Ishikawa (cell line): ENCODE measurements around the gene RBMS3.

ENCODE experiments used
- CEBPB ChIP-seq: IDR thresholded peaks from 2 replicates; pipeline ENCODE4 v1.6.1; 2012
- CREB1 ChIP-seq: IDR thresholded peaks from 2 replicates; pipeline ENCODE4 v1.6.1; 2012; ENCODE audit warnings: low read depth
- EGR1 ChIP-seq: IDR thresholded peaks from 2 replicates; pipeline ENCODE4 v1.6.1; 2012
- EP300 ChIP-seq: IDR thresholded peaks from 2 replicates; pipeline ENCODE4 v1.6.1; 2012; ENCODE audit warnings: borderline replicate concordance
- FOXM1 ChIP-seq: IDR thresholded peaks from 2 replicates; pipeline ENCODE4 v1.6.1; 2012; ENCODE audit warnings: low read depth, borderline replicate concordance
- MAX ChIP-seq: IDR thresholded peaks from 2 replicates; pipeline ENCODE4 v1.6.1; 2012
- NFIC ChIP-seq: IDR thresholded peaks from 2 replicates; pipeline ENCODE4 v1.6.1; 2012
- RAD21 ChIP-seq: IDR thresholded peaks from 2 replicates; pipeline ENCODE4 v1.6.1; 2012; ENCODE audit warnings: low read depth
- REST ChIP-seq: IDR thresholded peaks from 2 replicates; pipeline ENCODE4 v1.6.1; 2012; ENCODE audit warnings: low read depth, mild to moderate bottlenecking
- TAF1 ChIP-seq: IDR thresholded peaks from 2 replicates; pipeline ENCODE4 v1.6.1; 2012; ENCODE audit warnings: low read depth, mild to moderate bottlenecking
- TCF12 ChIP-seq: IDR thresholded peaks from 2 replicates; pipeline ENCODE4 v1.6.1; 2012; ENCODE audit warnings: low read depth
- TEAD4 ChIP-seq: IDR thresholded peaks from 2 replicates; pipeline ENCODE4 v1.6.1; 2012
- USF1 ChIP-seq: IDR thresholded peaks from 2 replicates; pipeline ENCODE4 v1.6.1; 2012
- YY1 ChIP-seq: IDR thresholded peaks from 2 replicates; pipeline ENCODE4 v1.6.1; 2012; ENCODE audit warnings: low read depth
- ZBTB7A ChIP-seq: IDR thresholded peaks from 2 replicates; pipeline ENCODE4 v1.6.1; 2012; ENCODE audit warnings: low read depth

The RBMS3 gene

GRCh38 chr3:29286478-29287240 is 5.8 kb downstream of the RBMS3 start:
- TF ChIP-seq CEBPB: no peak
- no peak for TF ChIP-seq RAD21

- TF ChIP-seq ZBTB7A (no peak), FOXM1 (no peak), RAD21 (no peak), CEBPB (no peak), TEAD4 (no peak), TAF1 (no peak), MAX (no peak), REST (no peak), EGR1 (no peak), EP300 (no peak), YY1 (no peak), TCF12 (no peak), USF1 (no peak), CREB1 (no peak), NFIC (no peak)
Observed at GRCh38 chr3:29290596-29290995, 9.7 kb downstream of the RBMS3 start.

- TF ChIP-seq NFIC (peak; percentile 100), REST (no peak), YY1 (peak; percentile 52), TEAD4 (peak; percentile 99), RAD21 (peak; percentile 24), TAF1 (no peak), TCF12 (peak; percentile 99), CREB1 (no peak; the same call in 1 of the 2 replicates), MAX (peak; percentile 63), CEBPB (peak; percentile 99), EP300 (peak; percentile 99), FOXM1 (peak; percentile 98), ZBTB7A (no peak), USF1 (no peak; the same call in 1 of the 2 replicates), EGR1 (no peak)
Observed at GRCh38 chr3:29291260-29291981, 10.6 kb downstream of the RBMS3 start.

- no peak for TF ChIP-seq EP300
- TF ChIP-seq YY1: no peak
- no peak for TF ChIP-seq CREB1
- TF ChIP-seq RAD21: no peak
- no peak for TF ChIP-seq EGR1
- no peak for TF ChIP-seq TCF12
- TF ChIP-seq FOXM1: no peak
- TF ChIP-seq CEBPB: no peak
- no peak for TF ChIP-seq USF1
- no peak for TF ChIP-seq TAF1
Observed at GRCh38 chr3:29291982-29292363, 11.1 kb downstream of the RBMS3 start.

GRCh38 chr3:29293421-29293820 is 12.6 kb downstream of the RBMS3 start:
- no peak for TF ChIP-seq NFIC
- TF ChIP-seq TAF1: no peak
- no peak for TF ChIP-seq TEAD4
